Astrocyte (in vitro differentiated cells and primary cell): ENCODE measurements around the gene SOCS4.

Source experiments
- EZH2 ChIP-seq: IDR thresholded peaks from 2 replicates; pipeline ENCODE4 v1.6.1; 2012; ENCODE audit warnings: mild to moderate bottlenecking, low read length, inconsistent platforms; ENCODE audit not compliant: insufficient read depth
- TF ChIP-seq, protein P1 (sequence below): IDR thresholded peaks from 2 replicates; pipeline ENCODE4 v1.5.1; 2011; ENCODE audit warnings: low read depth, mild to moderate bottlenecking, inconsistent platforms, low read length, moderate library complexity; ENCODE audit not compliant: insufficient read depth

DNA sequence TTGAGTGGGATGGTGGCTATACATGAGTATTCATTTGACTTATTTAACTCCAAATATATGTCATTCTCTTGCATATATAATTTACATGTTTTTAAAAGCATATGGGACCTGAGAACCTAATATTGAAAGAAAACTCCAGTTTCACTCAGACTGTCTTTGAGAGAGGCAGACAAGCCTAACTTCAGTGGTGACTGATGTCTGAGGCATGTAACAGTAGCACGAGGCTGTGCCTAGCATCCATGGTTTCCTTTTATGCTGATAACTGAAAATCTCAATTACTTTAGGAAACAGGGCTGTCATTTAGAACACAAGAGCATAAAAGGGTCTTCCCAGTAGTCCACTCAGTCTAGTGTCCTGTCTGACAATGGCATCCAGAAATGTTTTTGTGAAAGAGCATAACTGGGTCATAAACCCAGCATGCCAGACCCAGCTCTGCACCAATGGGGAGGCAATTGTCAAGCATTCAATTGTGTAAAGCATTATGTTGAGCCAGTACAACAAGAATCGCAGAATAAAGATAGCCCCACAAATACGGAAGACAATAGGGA, 48.7 kb downstream of the SOCS4 start:
- TF ChIP-seq, protein P1, sequence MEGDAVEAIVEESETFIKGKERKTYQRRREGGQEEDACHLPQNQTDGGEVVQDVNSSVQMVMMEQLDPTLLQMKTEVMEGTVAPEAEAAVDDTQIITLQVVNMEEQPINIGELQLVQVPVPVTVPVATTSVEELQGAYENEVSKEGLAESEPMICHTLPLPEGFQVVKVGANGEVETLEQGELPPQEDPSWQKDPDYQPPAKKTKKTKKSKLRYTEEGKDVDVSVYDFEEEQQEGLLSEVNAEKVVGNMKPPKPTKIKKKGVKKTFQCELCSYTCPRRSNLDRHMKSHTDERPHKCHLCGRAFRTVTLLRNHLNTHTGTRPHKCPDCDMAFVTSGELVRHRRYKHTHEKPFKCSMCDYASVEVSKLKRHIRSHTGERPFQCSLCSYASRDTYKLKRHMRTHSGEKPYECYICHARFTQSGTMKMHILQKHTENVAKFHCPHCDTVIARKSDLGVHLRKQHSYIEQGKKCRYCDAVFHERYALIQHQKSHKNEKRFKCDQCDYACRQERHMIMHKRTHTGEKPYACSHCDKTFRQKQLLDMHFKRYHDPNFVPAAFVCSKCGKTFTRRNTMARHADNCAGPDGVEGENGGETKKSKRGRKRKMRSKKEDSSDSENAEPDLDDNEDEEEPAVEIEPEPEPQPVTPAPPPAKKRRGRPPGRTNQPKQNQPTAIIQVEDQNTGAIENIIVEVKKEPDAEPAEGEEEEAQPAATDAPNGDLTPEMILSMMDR = no peak
- no peak for TF ChIP-seq EZH2
